ENCODE measurements around the gene SLC30A2.

Gene SLC30A2

GRCh38 chr1:25989440-25990234 lies 56.3 kb downstream of the SLC30A2 start:
- intact Hi-C loops (cut with DNase I; ENCODE audit: low total_unique reads): loop anchor here (10.0 kb wide), 1 partner anchor 375 kb away; the partner anchor contains the start of gene MAN1C1
- peaks cover 7 to 57% (median 10%) of the 10 kb centered on the region in 3 donors for H3K36me3 ChIP-seq
- no peak for DNase-seq
- no peak overlapping the region for H3K4me3 ChIP-seq
- H3K27me3 ChIP-seq: no peaks in the 10 kb centered on the region
- H3K9me3 ChIP-seq: no peaks in the 10 kb centered on the region
- H3K27ac ChIP-seq: no peak overlapping the region
- TF ChIP-seq CTCF (IDR thresholded peaks at IDR 0.05): no peak
- no peaks in the 10 kb centered on the region for H3K4me1 ChIP-seq

GRCh38 chr1:25987951-25988350 lies 58.0 kb downstream of the SLC30A2 start:
- Histone ChIP-seq H3K36me3 (peaks cover 12 to 74% (median 25%) of the 10 kb centered on the region in 3 donors), H3K4me3 (no peak overlapping the region), H3K27ac (no peak overlapping the region), H3K4me1 (no peaks in the 10 kb centered on the region), H3K27me3 (no peaks in the 10 kb centered on the region), H3K9me3 (no peaks in the 10 kb centered on the region)
- intact Hi-C loops (cut with DNase I; ENCODE audit: low total_unique reads): no loop called here
- TF ChIP-seq CTCF (IDR thresholded peaks at IDR 0.05): no peak
- no peak for DNase-seq
